ENCODE data around the gene SPINDOC.

SPINDOC gene

GRCh38 chr11:63834535-63835157 lies 21.4 kb downstream of the SPINDOC start:
- DNase-seq: no peak

- DNase-seq: no peak
Observed at GRCh38 chr11:63835158-63835545, 21.9 kb downstream of the SPINDOC start.

GRCh38 chr11:63837027-63837688 lies 23.9 kb downstream of the SPINDOC start:
- peak; percentile 83 for DNase-seq

- DNase-seq: no peak
Observed at GRCh38 chr11:63837739-63838138, 24.5 kb downstream of the SPINDOC start.

GRCh38 chr11:63838150-63838677 lies 25.0 kb downstream of the SPINDOC start:
- no peak for DNase-seq

- peak; percentile 100 for DNase-seq
Observed at GRCh38 chr11:63838678-63839507, 25.6 kb downstream of the SPINDOC start, which contains the start of gene MARK2. MARK2 (plus strand) TSS chr11:63839110; CDS start chr11:63839507, 397 bp downstream.

GRCh38 chr11:63839508-63840355 lies 26.5 kb downstream of the SPINDOC start:
- DNase-seq: peak; percentile 28

GRCh38 chr11:63840356-63841060 lies 27.3 kb downstream of the SPINDOC start:
- DNase-seq: no peak

- no peak for DNase-seq
Observed at GRCh38 chr11:63841554-63841953, 28.3 kb downstream of the SPINDOC start.

GRCh38 chr11:63843041-63843440 lies 29.8 kb downstream of the SPINDOC start:
- no peak for DNase-seq

- no peak for DNase-seq
Observed at GRCh38 chr11:63844836-63845235, 31.6 kb downstream of the SPINDOC start.

GRCh38 chr11:63845303-63845702 lies 32.0 kb downstream of the SPINDOC start:
- no peak for DNase-seq

GRCh38 chr11:63845911-63846310 lies 32.7 kb downstream of the SPINDOC start:
- DNase-seq: no peak

GRCh38 chr11:63846897-63847296 lies 33.6 kb downstream of the SPINDOC start:
- no peak for DNase-seq

GRCh38 chr11:63847363-63847762 lies 34.1 kb downstream of the SPINDOC start:
- DNase-seq: no peak

- DNase-seq: no peak
Observed at GRCh38 chr11:63849691-63850090, 36.4 kb downstream of the SPINDOC start.

GRCh38 chr11:63850920-63851319 lies 37.7 kb downstream of the SPINDOC start:
- DNase-seq: no peak

GRCh38 chr11:63851364-63851763 lies 38.1 kb downstream of the SPINDOC start:
- no peak for DNase-seq

GRCh38 chr11:63853476-63853875 lies 40.2 kb downstream of the SPINDOC start:
- no peak for DNase-seq

GRCh38 chr11:63854696-63855095 lies 41.4 kb downstream of the SPINDOC start:
- DNase-seq: no peak

GRCh38 chr11:63855975-63856374 lies 42.7 kb downstream of the SPINDOC start:
- no peak for DNase-seq
